ENCODE results near the gene HSH2D. TPM values are rescaled to one million over a fixed set of nuclear protein-coding genes. Genes with fewer than 3 reads are reported as not detected.

Gene HSH2D
- total and polyA plus RNA-seq, 2 experiments from 2014 or later, result 3.5 to 4.0 TPM

GRCh38 chr19:16206637-16207036 is 63.2 kb downstream of the HSH2D start:
- H3K4me3 ChIP-seq, result no peak overlapping the region
- WGBS (ENCODE audit: low lambda C conversion rate, missing lambda C conversion rate), result 96% methylated on average over 7 of the region's 7 CpGs
- H4K20me1 ChIP-seq (ENCODE audit: insufficient read depth, poor library complexity, severe bottlenecking), result no peaks in the 10 kb centered on the region
- no peak overlapping the region for H2AFZ ChIP-seq
- no peak for TF ChIP-seq EZH2phosphoT487 (IDR thresholded peaks at IDR 0.05; ENCODE audit: low read depth, severe bottlenecking, unreplicated experiment)
- H3K9me2 ChIP-seq (replicated peaks; ENCODE audit: insufficient read depth), result no peaks in the 10 kb centered on the region
- H3K4me1 ChIP-seq (ENCODE audit: insufficient read depth), result no peaks in the 10 kb centered on the region
- H3K9me3 ChIP-seq (ENCODE audit: low read depth), result no peaks in the 10 kb centered on the region
- H3K27me3 ChIP-seq, result no peaks in the 10 kb centered on the region
- H3K4me2 ChIP-seq, result no peak overlapping the region
- H3K79me2 ChIP-seq, result peaks cover 27% of the 10 kb centered on the region
- H3K36me3 ChIP-seq (replicated peaks; ENCODE audit: insufficient read depth, low read depth), result no peaks in the 10 kb centered on the region
- no peak for DNase-seq (ENCODE audit: low spot score)
- no peak overlapping the region for H3K27ac ChIP-seq

- Histone ChIP-seq H3K36me3 (replicated peaks; ENCODE audit: insufficient read depth, low read depth) (no peaks in the 10 kb centered on the region), H3K79me2 (peaks cover 27% of the 10 kb centered on the region)
Measured at GRCh38 chr19:16207063-16207462, 63.6 kb downstream of the HSH2D start.

DNA sequence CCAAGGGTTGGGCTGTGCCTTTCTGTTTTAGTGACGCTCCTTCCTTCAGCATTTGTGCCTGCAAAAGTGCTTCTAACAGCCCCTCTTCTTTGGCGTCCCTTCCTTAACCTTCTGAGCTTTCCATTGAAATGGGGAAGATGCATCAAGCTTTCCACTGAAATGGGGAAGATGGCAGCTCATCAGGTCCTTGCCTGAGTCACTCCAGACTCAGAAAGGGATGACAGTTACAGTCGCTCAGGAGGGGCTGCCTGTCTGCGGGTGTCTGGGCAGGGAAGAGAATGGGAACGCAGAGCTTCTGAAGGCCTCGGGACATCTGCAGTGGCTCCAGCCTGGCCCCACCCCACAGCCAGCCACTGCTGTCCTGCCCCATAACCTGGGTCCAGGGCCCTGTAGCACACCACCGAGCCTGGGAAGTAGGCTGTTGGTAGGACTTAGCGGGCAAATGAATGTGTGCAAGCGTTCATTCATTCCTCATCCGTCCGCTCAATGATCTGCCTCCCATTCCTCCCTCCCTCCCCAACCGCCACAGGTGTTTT is 64.1 kb downstream of the HSH2D start:
- 91% methylated on average over 12 of the region's 12 CpGs for WGBS (ENCODE audit: low lambda C conversion rate, missing lambda C conversion rate)
- Histone ChIP-seq H3K9me3 (ENCODE audit: low read depth) (no peaks in the 10 kb centered on the region), H2AFZ (no peak overlapping the region), H3K4me2 (no peak overlapping the region), H3K4me1 (ENCODE audit: insufficient read depth) (no peaks in the 10 kb centered on the region), H3K79me2 (peaks cover 26% of the 10 kb centered on the region), H3K4me3 (no peak overlapping the region), H3K9me2 (replicated peaks; ENCODE audit: insufficient read depth) (no peaks in the 10 kb centered on the region), H3K27me3 (no peaks in the 10 kb centered on the region), H3K36me3 (replicated peaks; ENCODE audit: insufficient read depth, low read depth) (no peaks in the 10 kb centered on the region), H3K27ac (no peak overlapping the region), H4K20me1 (ENCODE audit: insufficient read depth, poor library complexity, severe bottlenecking) (no peaks in the 10 kb centered on the region)
- no peak for TF ChIP-seq EZH2phosphoT487 (IDR thresholded peaks at IDR 0.05; ENCODE audit: low read depth, severe bottlenecking, unreplicated experiment)
- TF ChIP-seq, protein P1, sequence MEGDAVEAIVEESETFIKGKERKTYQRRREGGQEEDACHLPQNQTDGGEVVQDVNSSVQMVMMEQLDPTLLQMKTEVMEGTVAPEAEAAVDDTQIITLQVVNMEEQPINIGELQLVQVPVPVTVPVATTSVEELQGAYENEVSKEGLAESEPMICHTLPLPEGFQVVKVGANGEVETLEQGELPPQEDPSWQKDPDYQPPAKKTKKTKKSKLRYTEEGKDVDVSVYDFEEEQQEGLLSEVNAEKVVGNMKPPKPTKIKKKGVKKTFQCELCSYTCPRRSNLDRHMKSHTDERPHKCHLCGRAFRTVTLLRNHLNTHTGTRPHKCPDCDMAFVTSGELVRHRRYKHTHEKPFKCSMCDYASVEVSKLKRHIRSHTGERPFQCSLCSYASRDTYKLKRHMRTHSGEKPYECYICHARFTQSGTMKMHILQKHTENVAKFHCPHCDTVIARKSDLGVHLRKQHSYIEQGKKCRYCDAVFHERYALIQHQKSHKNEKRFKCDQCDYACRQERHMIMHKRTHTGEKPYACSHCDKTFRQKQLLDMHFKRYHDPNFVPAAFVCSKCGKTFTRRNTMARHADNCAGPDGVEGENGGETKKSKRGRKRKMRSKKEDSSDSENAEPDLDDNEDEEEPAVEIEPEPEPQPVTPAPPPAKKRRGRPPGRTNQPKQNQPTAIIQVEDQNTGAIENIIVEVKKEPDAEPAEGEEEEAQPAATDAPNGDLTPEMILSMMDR (IDR thresholded peaks at IDR 0.05; ENCODE audit: poor library complexity), result no peak
- TF ChIP-seq EZH2 (IDR thresholded peaks at IDR 0.05; ENCODE audit: borderline replicate concordance), result no peak
- DNase-seq (ENCODE audit: low spot score), result no peak

More at GRCh38 chr19:16207063-16207462, 63.6 kb downstream of the HSH2D start:
- no peaks in the 10 kb centered on the region for H3K4me1 ChIP-seq (ENCODE audit: insufficient read depth)
- H3K27ac ChIP-seq, result no peak overlapping the region
- no peak for DNase-seq (ENCODE audit: low spot score)
- H3K4me2 ChIP-seq, result no peak overlapping the region
- H2AFZ ChIP-seq, result no peak overlapping the region
- H3K4me3 ChIP-seq, result no peak overlapping the region
- no peaks in the 10 kb centered on the region for H4K20me1 ChIP-seq (ENCODE audit: insufficient read depth, poor library complexity, severe bottlenecking)
- TF ChIP-seq, protein P1 (IDR thresholded peaks at IDR 0.05; ENCODE audit: poor library complexity), result no peak
- TF ChIP-seq EZH2 (IDR thresholded peaks at IDR 0.05; ENCODE audit: borderline replicate concordance), result no peak
- no peak for TF ChIP-seq EZH2phosphoT487 (IDR thresholded peaks at IDR 0.05; ENCODE audit: low read depth, severe bottlenecking, unreplicated experiment)
- H3K27me3 ChIP-seq, result no peaks in the 10 kb centered on the region
- H3K9me3 ChIP-seq (ENCODE audit: low read depth), result no peaks in the 10 kb centered on the region
- H3K9me2 ChIP-seq (replicated peaks; ENCODE audit: insufficient read depth), result no peaks in the 10 kb centered on the region
- WGBS (ENCODE audit: low lambda C conversion rate, missing lambda C conversion rate), result 95% methylated on average over 10 of the region's 10 CpGs

Small RNA genes within 50 kb of the gene (small RNA-seq; reads per million reads assigned to genes)
- gene RF00017, result not detected

Other genes starting within 250 kb of the HSH2D start
- not detected in 2 replicates for gene CYP4F2, start 245.6 kb upstream of the HSH2D start, total RNA-seq
- not detected in 2 replicates for gene CYP4F2, start 245.6 kb upstream of the HSH2D start, polyA plus RNA-seq
- not detected in 2 replicates for gene CYP4F11, start 209.2 kb upstream of the HSH2D start, total RNA-seq
- gene CYP4F11, start 209.2 kb upstream of the HSH2D start, polyA plus RNA-seq, result not detected in 2 replicates
- not detected in 2 replicates for gene OR10H4, start 194.7 kb upstream of the HSH2D start, total RNA-seq
- gene OR10H4, start 194.7 kb upstream of the HSH2D start, polyA plus RNA-seq, result not detected in 2 replicates
- gene TPM4, start 67.2 kb upstream of the HSH2D start, total RNA-seq, result 405 and 417 TPM in 2 replicates
- gene TPM4, start 67.2 kb upstream of the HSH2D start, polyA plus RNA-seq, result 337 and 344 TPM in 2 replicates
- gene RAB8A, start 31.8 kb upstream of the HSH2D start, total RNA-seq, result 60.2 and 77.0 TPM in 2 replicates
- 84.4 and 89.5 TPM in 2 replicates for gene RAB8A, start 31.8 kb upstream of the HSH2D start, polyA plus RNA-seq
- not detected in 2 replicates for gene CIB3, start 29.8 kb downstream of the HSH2D start, total RNA-seq
- gene CIB3, start 29.8 kb downstream of the HSH2D start, polyA plus RNA-seq, result not detected in 2 replicates
- gene FAM32A, start 41.7 kb downstream of the HSH2D start, total RNA-seq, result 132 and 133 TPM in 2 replicates
- gene FAM32A, start 41.7 kb downstream of the HSH2D start, polyA plus RNA-seq, result 144 and 154 TPM in 2 replicates
- 56.3 and 56.7 TPM in 2 replicates for gene AP1M1, start 54.2 kb downstream of the HSH2D start, total RNA-seq
- 92.6 and 93.3 TPM in 2 replicates for gene AP1M1, start 54.2 kb downstream of the HSH2D start, polyA plus RNA-seq
- gene KLF2, start 181.1 kb downstream of the HSH2D start, total RNA-seq, result 3.0 and 4.5 TPM in 2 replicates
- gene KLF2, start 181.1 kb downstream of the HSH2D start, polyA plus RNA-seq, result 27.7 and 40.9 TPM in 2 replicates